ENCODE results near the gene STX16.

STX16 gene

DNA sequence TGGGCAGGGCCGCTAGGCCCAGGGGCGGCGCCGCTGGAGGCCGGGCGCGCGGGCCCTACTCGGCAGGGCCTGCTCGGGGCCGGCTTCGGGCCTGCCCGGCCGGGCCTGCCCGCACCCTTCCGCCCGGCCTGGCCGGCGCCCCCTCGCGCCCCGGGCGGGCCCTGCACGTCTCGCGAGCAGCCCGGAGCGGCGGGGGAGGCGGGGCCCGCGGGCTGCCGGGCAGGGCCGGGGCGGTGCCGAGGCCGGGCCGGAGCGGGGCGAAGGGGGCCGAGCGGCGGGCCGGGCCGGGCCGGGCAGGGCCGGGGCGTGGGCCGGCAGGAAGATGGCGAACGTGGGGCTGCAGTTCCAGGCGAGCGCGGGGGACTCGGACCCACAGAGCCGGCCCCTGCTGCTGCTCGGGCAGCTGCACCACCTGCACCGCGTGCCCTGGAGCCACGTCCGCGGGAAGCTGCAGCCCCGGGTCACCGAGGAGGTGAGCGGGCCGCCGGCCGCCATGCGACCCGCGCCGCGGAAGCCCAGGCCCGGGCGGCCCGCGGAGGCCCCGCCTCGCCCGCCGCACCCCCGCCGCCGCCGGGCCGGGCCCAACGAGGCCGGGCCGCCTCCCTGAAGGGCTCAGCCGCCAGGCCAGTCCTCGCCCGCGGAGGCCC lies 41.6 kb downstream of the STX16 start, which contains the start of gene NPEPL1:
TSS of gene NPEPL1 (plus strand) at position 222 of the 647 bp plus-strand sequence. CDS start at position 323, 101 bp downstream.
- Histone ChIP-seq H3K4me3 (ENCODE audit: low read length) (peak within 1 kb of the TSS; percentile 34; the same call in 1 of the 2 replicates), H3K36me3 (ENCODE audit: control insufficient read depth, insufficient read depth, low read length) (peaks cover 14% of the 10 kb centered on the region), H3K4me1 (ENCODE audit: control insufficient read depth, insufficient read depth, low read length) (peaks cover 12% of the 10 kb centered on the region), H3K27ac (ENCODE audit: low read length) (no peak within 1 kb of the TSS), H3K27me3 (ENCODE audit: control insufficient read depth, insufficient read depth, low read length) (no peaks in the 10 kb centered on the region), H3K9me3 (ENCODE audit: control insufficient read depth, insufficient read depth, low read length) (no peaks in the 10 kb centered on the region)
- no CpG with 5 or more reads among the region's 93 CpGs for WGBS (ENCODE audit: insufficient coverage, insufficient read length)
- DNase-seq (ENCODE audit: low read depth, low spot score), result peak; percentile 39

GRCh38 chr20:58693226-58694006 lies 42.3 kb downstream of the STX16 start:
- DNase-seq (ENCODE audit: low read depth, low spot score), result no peak
- H3K4me1 ChIP-seq (ENCODE audit: control insufficient read depth, insufficient read depth, low read length), result peaks cover 12% of the 10 kb centered on the region
- no CpG with 5 or more reads among the region's 51 CpGs for WGBS (ENCODE audit: insufficient coverage, insufficient read length)

GRCh38 chr20:58694241-58695083 lies 43.4 kb downstream of the STX16 start:
- H3K4me3 ChIP-seq (ENCODE audit: low read length), result no peak overlapping the region

More at GRCh38 chr20:58693226-58694006, 42.3 kb downstream of the STX16 start:
- Histone ChIP-seq H3K36me3 (ENCODE audit: control insufficient read depth, insufficient read depth, low read length) (peaks cover 14% of the 10 kb centered on the region), H3K27ac (ENCODE audit: low read length) (no peak overlapping the region), H3K9me3 (ENCODE audit: control insufficient read depth, insufficient read depth, low read length) (no peaks in the 10 kb centered on the region), H3K4me3 (ENCODE audit: low read length) (peak overlapping the region; percentile 34; the same call in 1 of the 2 replicates), H3K27me3 (ENCODE audit: control insufficient read depth, insufficient read depth, low read length) (no peaks in the 10 kb centered on the region)

DNA sequence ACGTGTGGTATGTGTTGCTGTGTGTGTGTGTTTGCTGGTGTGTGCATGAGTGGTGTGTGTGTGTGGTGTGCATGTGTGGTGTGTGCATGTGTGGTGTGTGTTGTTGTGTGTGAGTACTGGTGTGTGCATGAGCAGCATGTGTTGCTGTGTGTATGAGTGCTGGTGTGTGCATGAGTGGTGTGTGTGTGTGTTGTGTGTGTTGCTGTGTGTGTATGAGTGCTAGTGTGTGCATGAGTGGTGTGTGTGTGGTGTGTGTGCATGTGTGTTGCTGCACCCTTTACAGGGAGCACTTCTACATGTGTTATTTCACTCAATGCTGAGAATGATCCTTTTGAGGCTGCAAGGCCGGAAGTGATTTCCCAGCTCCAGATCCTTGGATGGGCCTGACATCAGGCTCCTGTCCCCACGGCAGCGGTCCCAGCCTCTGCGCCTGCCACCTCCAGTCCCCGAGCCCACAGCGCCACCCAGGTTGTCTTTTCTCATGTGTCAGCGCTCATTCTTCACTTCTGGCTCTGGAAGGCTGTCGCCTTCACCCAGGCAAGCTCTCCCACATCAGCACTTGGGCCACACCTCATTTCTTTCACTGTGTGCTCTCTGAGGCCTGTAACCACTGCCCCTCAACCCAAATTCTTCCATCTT lies 44.1 kb downstream of the STX16 start:
- H3K36me3 ChIP-seq (ENCODE audit: control insufficient read depth, insufficient read depth, low read length), result peaks cover 21% of the 10 kb centered on the region
- DNase-seq (ENCODE audit: low read depth, low spot score), result no peak
- H3K27me3 ChIP-seq (ENCODE audit: control insufficient read depth, insufficient read depth, low read length), result no peaks in the 10 kb centered on the region
- H3K27ac ChIP-seq (ENCODE audit: low read length), result no peak overlapping the region
- no peaks in the 10 kb centered on the region for H3K9me3 ChIP-seq (ENCODE audit: control insufficient read depth, insufficient read depth, low read length)
- H3K4me1 ChIP-seq (ENCODE audit: control insufficient read depth, insufficient read depth, low read length), result peaks cover 10% of the 10 kb centered on the region
- 100% methylated on average over 1 of the region's 9 CpGs for WGBS (ENCODE audit: insufficient coverage, insufficient read length)
- no peak overlapping the region for H3K4me3 ChIP-seq (ENCODE audit: low read length)

More at GRCh38 chr20:58694241-58695083, 43.4 kb downstream of the STX16 start:
- H3K36me3 ChIP-seq (ENCODE audit: control insufficient read depth, insufficient read depth, low read length), result peaks cover 17% of the 10 kb centered on the region
- peaks cover 10% of the 10 kb centered on the region for H3K4me1 ChIP-seq (ENCODE audit: control insufficient read depth, insufficient read depth, low read length)
- no CpG with 5 or more reads among the region's 33 CpGs for WGBS (ENCODE audit: insufficient coverage, insufficient read length)
- H3K27ac ChIP-seq (ENCODE audit: low read length), result no peak overlapping the region
- DNase-seq (ENCODE audit: low read depth, low spot score), result no peak
- no peaks in the 10 kb centered on the region for H3K9me3 ChIP-seq (ENCODE audit: control insufficient read depth, insufficient read depth, low read length)
- no peaks in the 10 kb centered on the region for H3K27me3 ChIP-seq (ENCODE audit: control insufficient read depth, insufficient read depth, low read length)

- WGBS (ENCODE audit: insufficient coverage, insufficient read length), result no CpG with 5 or more reads among the region's 10 CpGs
These were observed 44.9 kb downstream of the STX16 start for GRCh38 chr20:58695895-58696375.

DNA sequence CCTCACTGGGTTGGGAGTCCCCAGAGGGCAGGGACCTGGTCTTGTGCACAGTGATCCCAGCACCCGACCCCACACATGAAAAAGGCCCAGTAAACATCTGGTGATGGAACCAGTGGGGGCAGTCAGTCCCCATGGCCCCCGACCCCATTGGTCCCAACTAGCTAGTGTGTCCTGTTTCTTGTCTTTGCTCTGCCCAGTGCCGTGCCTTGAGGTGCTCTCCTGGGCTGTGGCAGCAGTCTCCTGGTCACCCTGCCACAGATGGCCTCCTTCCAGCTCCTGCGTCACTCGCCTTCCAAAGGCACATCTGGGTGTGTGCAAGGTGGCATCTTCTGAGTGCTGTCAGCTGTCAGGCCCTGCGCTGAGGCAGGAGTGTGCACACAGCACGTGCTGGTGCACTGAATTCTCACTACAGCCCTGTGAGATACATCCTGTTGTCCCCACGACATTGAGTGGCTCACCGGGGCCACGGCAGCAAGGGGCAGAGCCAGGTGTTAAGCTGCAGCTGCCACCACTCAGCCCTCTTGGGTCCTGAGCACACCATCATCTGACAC lies 45.4 kb downstream of the STX16 start:
- H3K36me3 ChIP-seq (ENCODE audit: control insufficient read depth, insufficient read depth, low read length), result peaks cover 21% of the 10 kb centered on the region
- no peak for DNase-seq (ENCODE audit: low read depth, low spot score)
- H3K4me1 ChIP-seq (ENCODE audit: control insufficient read depth, insufficient read depth, low read length), result peaks cover 10% of the 10 kb centered on the region
- WGBS (ENCODE audit: insufficient coverage, insufficient read length), result no CpG with 5 or more reads among the region's 10 CpGs
- H3K4me3 ChIP-seq (ENCODE audit: low read length), result no peak overlapping the region
- H3K27ac ChIP-seq (ENCODE audit: low read length), result no peak overlapping the region
- H3K27me3 ChIP-seq (ENCODE audit: control insufficient read depth, insufficient read depth, low read length), result no peaks in the 10 kb centered on the region
- H3K9me3 ChIP-seq (ENCODE audit: control insufficient read depth, insufficient read depth, low read length), result no peaks in the 10 kb centered on the region

More at GRCh38 chr20:58695895-58696375, 44.9 kb downstream of the STX16 start:
- H3K27ac ChIP-seq (ENCODE audit: low read length), result no peak overlapping the region
- no peak overlapping the region for H3K4me3 ChIP-seq (ENCODE audit: low read length)
- H3K27me3 ChIP-seq (ENCODE audit: control insufficient read depth, insufficient read depth, low read length), result no peaks in the 10 kb centered on the region
- DNase-seq (ENCODE audit: low read depth, low spot score), result no peak
- H3K9me3 ChIP-seq (ENCODE audit: control insufficient read depth, insufficient read depth, low read length), result no peaks in the 10 kb centered on the region
- peaks cover 10% of the 10 kb centered on the region for H3K4me1 ChIP-seq (ENCODE audit: control insufficient read depth, insufficient read depth, low read length)
- H3K36me3 ChIP-seq (ENCODE audit: control insufficient read depth, insufficient read depth, low read length), result peaks cover 21% of the 10 kb centered on the region

DNA sequence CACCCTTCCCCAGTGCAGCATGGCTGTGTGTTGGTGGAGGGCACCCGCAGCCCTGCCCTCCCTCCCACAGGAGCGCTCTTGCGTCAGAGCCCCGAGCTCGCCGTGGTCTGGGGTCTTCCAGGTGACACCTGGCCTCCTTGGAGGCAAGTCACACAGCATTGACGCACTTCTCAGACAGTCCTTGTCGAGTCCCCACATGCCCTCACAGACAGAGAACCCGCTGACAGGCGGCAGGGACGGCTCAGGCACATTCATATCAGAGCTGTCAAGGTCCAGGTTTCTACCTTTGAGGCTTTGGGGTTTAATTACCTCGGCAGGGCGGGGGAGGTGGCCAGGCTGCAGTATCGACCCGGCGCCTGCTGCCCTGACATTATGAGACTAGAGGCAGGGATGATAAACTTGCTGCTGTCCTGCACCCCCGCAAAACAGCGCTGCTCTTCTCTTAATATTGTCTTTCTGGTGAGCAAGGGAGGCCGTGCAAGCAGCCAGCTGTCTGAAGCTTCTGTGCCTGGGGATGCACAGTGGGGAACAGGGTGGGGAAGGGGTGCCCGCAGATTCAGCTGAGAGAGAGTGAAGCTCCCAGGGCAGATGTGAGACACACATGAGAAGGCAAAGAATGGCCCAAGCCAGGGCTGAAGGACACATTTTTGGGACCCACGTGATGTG lies 46.3 kb downstream of the STX16 start:
- Histone ChIP-seq H3K27me3 (ENCODE audit: control insufficient read depth, insufficient read depth, low read length) (no peaks in the 10 kb centered on the region), H3K36me3 (ENCODE audit: control insufficient read depth, insufficient read depth, low read length) (peaks cover 23% of the 10 kb centered on the region), H3K27ac (ENCODE audit: low read length) (no peak overlapping the region), H3K4me1 (ENCODE audit: control insufficient read depth, insufficient read depth, low read length) (peaks cover 7% of the 10 kb centered on the region), H3K9me3 (ENCODE audit: control insufficient read depth, insufficient read depth, low read length) (no peaks in the 10 kb centered on the region), H3K4me3 (ENCODE audit: low read length) (no peak overlapping the region)
- WGBS (ENCODE audit: insufficient coverage, insufficient read length), result no CpG with 5 or more reads among the region's 21 CpGs
- DNase-seq (ENCODE audit: low read depth, low spot score), result no peak

- Histone ChIP-seq H3K9me3 (ENCODE audit: control insufficient read depth, insufficient read depth, low read length) (no peaks in the 10 kb centered on the region), H3K4me3 (ENCODE audit: low read length) (no peak overlapping the region), H3K27me3 (ENCODE audit: control insufficient read depth, insufficient read depth, low read length) (no peaks in the 10 kb centered on the region), H3K36me3 (ENCODE audit: control insufficient read depth, insufficient read depth, low read length) (peaks cover 23% of the 10 kb centered on the region), H3K27ac (ENCODE audit: low read length) (no peak overlapping the region), H3K4me1 (ENCODE audit: control insufficient read depth, insufficient read depth, low read length) (peaks cover 7% of the 10 kb centered on the region)
- DNase-seq (ENCODE audit: low read depth, low spot score), result no peak
- WGBS (ENCODE audit: insufficient coverage, insufficient read length), result no CpG with 5 or more reads among the region's 15 CpGs
These were observed 47.0 kb downstream of the STX16 start for GRCh38 chr20:58697867-58698703.
